ENCODE results near the gene FAM78B.

The FAM78B gene

DNA sequence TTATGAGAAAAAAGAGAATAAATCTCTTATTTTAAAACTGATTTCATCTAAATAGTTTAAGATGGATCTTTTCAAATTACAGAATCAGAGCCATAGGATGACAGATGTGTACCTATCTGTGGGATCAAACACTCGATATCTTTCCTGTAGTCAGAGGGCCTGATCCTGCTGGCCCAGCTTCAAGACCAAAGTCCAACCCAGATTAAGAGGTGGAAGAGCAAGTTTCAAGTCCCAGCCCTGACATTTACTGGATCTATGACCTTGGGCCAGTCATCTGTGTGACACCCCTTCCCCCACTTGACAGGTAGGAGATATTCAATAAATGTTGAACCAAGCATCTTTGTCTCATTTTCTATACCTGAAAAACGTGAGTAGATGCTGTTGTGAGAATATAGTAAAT, 140.7 kb downstream of the FAM78B start:
- H3K9me2 ChIP-seq (replicated peaks; ENCODE audit: low read depth, low read length), result no peaks in the 10 kb centered on the region
- H4K20me1 ChIP-seq (ENCODE audit: insufficient read depth, low read length, poor library complexity, severe bottlenecking), result no peaks in the 10 kb centered on the region
- H3K9ac ChIP-seq (ENCODE audit: low read depth, low read length, poor library complexity, severe bottlenecking), result no peak overlapping the region
- H3K9me3 ChIP-seq (ENCODE audit: insufficient read depth, low read depth, low read length), result no peaks in the 10 kb centered on the region
- H3F3A ChIP-seq (ENCODE audit: low read depth), result no peaks in the 10 kb centered on the region
- H3K4me1 ChIP-seq (ENCODE audit: insufficient read depth, low read length, poor library complexity, severe bottlenecking), result no peaks in the 10 kb centered on the region
- H3K79me2 ChIP-seq (ENCODE audit: insufficient read depth, low read length), result no peaks in the 10 kb centered on the region
- no peak overlapping the region for H2AFZ ChIP-seq (ENCODE audit: low read length)
- H3K27me3 ChIP-seq (ENCODE audit: insufficient read depth, low read length, poor library complexity, severe bottlenecking), result peaks cover 5% of the 10 kb centered on the region
- no peak overlapping the region for H3K4me2 ChIP-seq (ENCODE audit: low read depth, low read length, poor library complexity, severe bottlenecking)
- H3K36me3 ChIP-seq (ENCODE audit: insufficient read depth, low read length), result no peaks in the 10 kb centered on the region
- no peak overlapping the region for H3K4me3 ChIP-seq (ENCODE audit: low read length, poor library complexity, severe bottlenecking)
- no peak for TF ChIP-seq EZH2phosphoT487 (IDR thresholded peaks at IDR 0.05; ENCODE audit: borderline replicate concordance)
- TF ChIP-seq, protein P1, sequence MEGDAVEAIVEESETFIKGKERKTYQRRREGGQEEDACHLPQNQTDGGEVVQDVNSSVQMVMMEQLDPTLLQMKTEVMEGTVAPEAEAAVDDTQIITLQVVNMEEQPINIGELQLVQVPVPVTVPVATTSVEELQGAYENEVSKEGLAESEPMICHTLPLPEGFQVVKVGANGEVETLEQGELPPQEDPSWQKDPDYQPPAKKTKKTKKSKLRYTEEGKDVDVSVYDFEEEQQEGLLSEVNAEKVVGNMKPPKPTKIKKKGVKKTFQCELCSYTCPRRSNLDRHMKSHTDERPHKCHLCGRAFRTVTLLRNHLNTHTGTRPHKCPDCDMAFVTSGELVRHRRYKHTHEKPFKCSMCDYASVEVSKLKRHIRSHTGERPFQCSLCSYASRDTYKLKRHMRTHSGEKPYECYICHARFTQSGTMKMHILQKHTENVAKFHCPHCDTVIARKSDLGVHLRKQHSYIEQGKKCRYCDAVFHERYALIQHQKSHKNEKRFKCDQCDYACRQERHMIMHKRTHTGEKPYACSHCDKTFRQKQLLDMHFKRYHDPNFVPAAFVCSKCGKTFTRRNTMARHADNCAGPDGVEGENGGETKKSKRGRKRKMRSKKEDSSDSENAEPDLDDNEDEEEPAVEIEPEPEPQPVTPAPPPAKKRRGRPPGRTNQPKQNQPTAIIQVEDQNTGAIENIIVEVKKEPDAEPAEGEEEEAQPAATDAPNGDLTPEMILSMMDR (conservative IDR thresholded peaks at IDR 0.05; ENCODE audit: low read length), result no peak

DNA sequence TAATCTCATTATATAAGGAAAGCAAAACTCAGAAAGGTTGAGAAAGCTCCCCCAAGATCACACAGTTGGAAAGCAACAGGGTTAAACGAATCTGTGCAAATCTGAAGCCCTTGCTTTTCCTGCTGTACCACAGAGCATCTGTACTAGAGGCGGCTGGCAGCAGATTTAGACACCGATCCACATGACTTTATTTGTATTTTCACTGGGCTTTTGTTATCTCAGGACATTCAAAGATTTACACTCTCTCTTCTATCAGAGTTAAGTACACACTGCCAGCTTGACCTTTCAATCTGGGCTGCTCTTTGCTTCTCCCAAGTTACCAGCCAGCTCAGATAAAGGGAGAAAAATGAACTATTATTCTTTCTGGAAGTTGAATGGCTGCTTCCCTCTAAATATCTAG, 146.6 kb downstream of the FAM78B start:
- no peaks in the 10 kb centered on the region for H4K20me1 ChIP-seq (ENCODE audit: insufficient read depth, low read length, poor library complexity, severe bottlenecking)
- H2AFZ ChIP-seq (ENCODE audit: low read length), result no peak overlapping the region
- H3K9me3 ChIP-seq (ENCODE audit: insufficient read depth, low read depth, low read length), result no peaks in the 10 kb centered on the region
- H3K4me3 ChIP-seq (ENCODE audit: low read length, poor library complexity, severe bottlenecking), result no peak overlapping the region
- no peaks in the 10 kb centered on the region for H3K9me2 ChIP-seq (replicated peaks; ENCODE audit: low read depth, low read length)
- no peaks in the 10 kb centered on the region for H3K4me1 ChIP-seq (ENCODE audit: insufficient read depth, low read length, poor library complexity, severe bottlenecking)
- H3K27me3 ChIP-seq (ENCODE audit: insufficient read depth, low read length, poor library complexity, severe bottlenecking), result peaks cover 5% of the 10 kb centered on the region
- H3F3A ChIP-seq (ENCODE audit: low read depth), result no peaks in the 10 kb centered on the region
- no peaks in the 10 kb centered on the region for H3K36me3 ChIP-seq (ENCODE audit: insufficient read depth, low read length)
- H3K4me2 ChIP-seq (ENCODE audit: low read depth, low read length, poor library complexity, severe bottlenecking), result no peak overlapping the region
- no peaks in the 10 kb centered on the region for H3K79me2 ChIP-seq (ENCODE audit: insufficient read depth, low read length)
- H3K9ac ChIP-seq (ENCODE audit: low read depth, low read length, poor library complexity, severe bottlenecking), result no peak overlapping the region
- TF ChIP-seq EZH2phosphoT487 (IDR thresholded peaks at IDR 0.05; ENCODE audit: borderline replicate concordance), result no peak
- TF ChIP-seq, protein P1 (conservative IDR thresholded peaks at IDR 0.05; ENCODE audit: low read length), result no peak
